NCI-H2227 treated with DMSO at 0.1 percent for 48 hours (cell line): Measurements from ENCODE around the gene ZBTB39.
"Not testable (repeated sequence)": the region's sequence is repeated elsewhere in the genome, so short reads cannot be mapped to it uniquely, and the experiment has no call there.

Experiments
- DNase-seq: peaks from one replicate; lab custom pipeline; 2025; lab: John Stamatoyannopoulos, UW

ZBTB39 gene

GRCh38 chr12:56980941-56981530, 25.3 kb downstream of the ZBTB39 start:
- DNase-seq = no peak

GRCh38 chr12:56980268-56980667, 26.1 kb downstream of the ZBTB39 start:
- no peak for DNase-seq

GRCh38 chr12:56979628-56980027, 26.7 kb downstream of the ZBTB39 start:
- no peak for DNase-seq

GRCh38 chr12:56978397-56979138, 27.8 kb downstream of the ZBTB39 start:
- DNase-seq = no peak

- DNase-seq = not testable (repeated sequence)
Measured at GRCh38 chr12:56977361-56977760, 29.0 kb downstream of the ZBTB39 start.

- not testable (repeated sequence) for DNase-seq
Measured at GRCh38 chr12:56974224-56974623, 32.1 kb downstream of the ZBTB39 start.

GRCh38 chr12:56968910-56969309, 37.4 kb downstream of the ZBTB39 start:
- DNase-seq = not testable (repeated sequence)

GRCh38 chr12:56965997-56966642, 40.2 kb downstream of the ZBTB39 start:
- DNase-seq = not testable (repeated sequence)

GRCh38 chr12:56965124-56965523, 41.2 kb downstream of the ZBTB39 start:
- DNase-seq = not testable (repeated sequence)

- DNase-seq = not testable (repeated sequence)
Measured at GRCh38 chr12:56963557-56963956, 42.8 kb downstream of the ZBTB39 start.

GRCh38 chr12:56962247-56962646, 44.1 kb downstream of the ZBTB39 start:
- DNase-seq = not testable (repeated sequence)

GRCh38 chr12:56958422-56958821, 47.9 kb downstream of the ZBTB39 start:
- no peak for DNase-seq

GRCh38 chr12:56957229-56958052, 48.9 kb downstream of the ZBTB39 start, which contains the start of gene RDH16:
Gene RDH16, minus strand, starts transcription at chr12:56957608. Its CDS starts 146 bp downstream, at chr12:56957462.
- DNase-seq = no peak

- no peak for DNase-seq
Measured at GRCh38 chr12:56955631-56956256, 50.6 kb downstream of the ZBTB39 start.

GRCh38 chr12:56954958-56955355, 51.4 kb downstream of the ZBTB39 start:
- no peak for DNase-seq

- no peak for DNase-seq
Measured at GRCh38 chr12:56954057-56954957, 52.0 kb downstream of the ZBTB39 start.

GRCh38 chr12:56953314-56953713, 53.0 kb downstream of the ZBTB39 start:
- DNase-seq = no peak

GRCh38 chr12:56951582-56952339, 54.6 kb downstream of the ZBTB39 start:
- no peak for DNase-seq

- no peak for DNase-seq
Measured at GRCh38 chr12:56948881-56949280, 57.5 kb downstream of the ZBTB39 start.
